ENCODE data around the gene HACD2. TPM values are rescaled to one million over a fixed set of nuclear protein-coding genes. Genes with fewer than 3 reads are reported as not detected.

Gene HACD2
- total RNA-seq, 1 experiment from 2014 or later = 43.8 TPM

GRCh38 chr3:123633530-123633929 is 48.7 kb upstream of the HACD2 start:
- H3F3A ChIP-seq (ENCODE audit: low read length, unreplicated experiment) = no peaks in the 10 kb centered on the region
- no peaks in the 10 kb centered on the region for H3K36me3 ChIP-seq (ENCODE audit: low read depth, low read length)
- no peak overlapping the region for H3K27ac ChIP-seq (ENCODE audit: low read length)
- intact Hi-C loops (cut with micrococcal nuclease) = no loop called here
- BruUV-seq (replicated peaks) = no TSS peak
- no peaks in the 10 kb centered on the region for H4K20me1 ChIP-seq (ENCODE audit: low read length)
- DNase-seq (no peak), ATAC-seq (no peak)
- CTCF ChIA-PET = no interaction called here
- H3K4me1 ChIP-seq (ENCODE audit: insufficient read depth, low read length) = peaks cover 9% of the 10 kb centered on the region; the same call in 1 of the 2 replicates
- no peaks in the 10 kb centered on the region for H3K79me2 ChIP-seq (ENCODE audit: low read length)
- POLR2A ChIA-PET (ENCODE audit: unreplicated experiment) = no interaction called here
- H3K9me3 ChIP-seq (ENCODE audit: low read length) = no peaks in the 10 kb centered on the region
- no peaks in the 10 kb centered on the region for H3K27me3 ChIP-seq (ENCODE audit: low read length)
- H3K9me2 ChIP-seq (replicated peaks; ENCODE audit: low read length) = no peaks in the 10 kb centered on the region
- no peak overlapping the region for H3K4me3 ChIP-seq (ENCODE audit: low read length)
- TF ChIP-seq EZH2 (IDR thresholded peaks at IDR 0.05; ENCODE audit: low read length, unreplicated experiment) (no peak), EZH2phosphoT487 (IDR thresholded peaks at IDR 0.05; ENCODE audit: borderline replicate concordance, low read length) (no peak)
- TF ChIP-seq, protein P1, sequence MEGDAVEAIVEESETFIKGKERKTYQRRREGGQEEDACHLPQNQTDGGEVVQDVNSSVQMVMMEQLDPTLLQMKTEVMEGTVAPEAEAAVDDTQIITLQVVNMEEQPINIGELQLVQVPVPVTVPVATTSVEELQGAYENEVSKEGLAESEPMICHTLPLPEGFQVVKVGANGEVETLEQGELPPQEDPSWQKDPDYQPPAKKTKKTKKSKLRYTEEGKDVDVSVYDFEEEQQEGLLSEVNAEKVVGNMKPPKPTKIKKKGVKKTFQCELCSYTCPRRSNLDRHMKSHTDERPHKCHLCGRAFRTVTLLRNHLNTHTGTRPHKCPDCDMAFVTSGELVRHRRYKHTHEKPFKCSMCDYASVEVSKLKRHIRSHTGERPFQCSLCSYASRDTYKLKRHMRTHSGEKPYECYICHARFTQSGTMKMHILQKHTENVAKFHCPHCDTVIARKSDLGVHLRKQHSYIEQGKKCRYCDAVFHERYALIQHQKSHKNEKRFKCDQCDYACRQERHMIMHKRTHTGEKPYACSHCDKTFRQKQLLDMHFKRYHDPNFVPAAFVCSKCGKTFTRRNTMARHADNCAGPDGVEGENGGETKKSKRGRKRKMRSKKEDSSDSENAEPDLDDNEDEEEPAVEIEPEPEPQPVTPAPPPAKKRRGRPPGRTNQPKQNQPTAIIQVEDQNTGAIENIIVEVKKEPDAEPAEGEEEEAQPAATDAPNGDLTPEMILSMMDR (conservative IDR thresholded peaks at IDR 0.05; ENCODE audit: low read depth, low read length) = no peak
- H3K9ac ChIP-seq (ENCODE audit: low read length) = no peak overlapping the region
- H2AFZ ChIP-seq (ENCODE audit: low read length) = no peak overlapping the region
- H3K4me2 ChIP-seq (ENCODE audit: low read length) = no peak overlapping the region

DNA sequence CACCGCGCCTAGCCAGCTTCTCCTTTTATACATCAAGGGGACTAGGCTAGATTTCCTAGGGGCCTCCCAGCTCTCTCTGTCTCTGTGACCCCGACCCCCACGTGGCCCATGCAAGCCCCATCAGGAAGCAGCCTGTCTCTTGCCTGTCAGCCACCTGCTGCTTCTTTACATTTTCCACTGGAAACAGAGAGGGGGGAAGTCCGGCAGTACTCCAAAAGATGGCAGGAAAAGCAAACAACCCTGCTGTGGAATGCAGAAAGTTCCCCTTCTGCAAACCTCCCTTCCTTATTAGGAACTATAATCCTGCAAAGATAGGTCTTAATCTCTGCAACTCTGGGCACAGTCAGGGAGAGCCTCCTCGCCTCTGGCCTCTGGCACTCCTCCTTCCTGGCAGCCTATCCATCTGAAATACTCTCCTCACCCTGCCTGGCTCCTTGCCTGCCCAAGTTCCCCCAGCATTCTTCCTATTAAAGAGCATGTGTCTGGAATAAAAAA is 47.4 kb upstream of the HACD2 start:
- ChIA-PET POLR2A (ENCODE audit: unreplicated experiment) (no interaction called here), CTCF (no interaction called here)
- Histone ChIP-seq H3K36me3 (ENCODE audit: low read depth, low read length) (no peaks in the 10 kb centered on the region), H3K4me2 (ENCODE audit: low read length) (no peak overlapping the region), H3K4me1 (ENCODE audit: insufficient read depth, low read length) (peaks cover 5% of the 10 kb centered on the region; the same call in 1 of the 2 replicates), H3K9ac (ENCODE audit: low read length) (no peak overlapping the region), H3K27ac (ENCODE audit: low read length) (no peak overlapping the region), H4K20me1 (ENCODE audit: low read length) (no peaks in the 10 kb centered on the region), H3K9me3 (ENCODE audit: low read length) (no peaks in the 10 kb centered on the region), H3K4me3 (ENCODE audit: low read length) (no peak overlapping the region), H3K79me2 (ENCODE audit: low read length) (no peaks in the 10 kb centered on the region), H3K27me3 (ENCODE audit: low read length) (no peaks in the 10 kb centered on the region), H2AFZ (ENCODE audit: low read length) (no peak overlapping the region), H3F3A (ENCODE audit: low read length, unreplicated experiment) (no peaks in the 10 kb centered on the region), H3K9me2 (replicated peaks; ENCODE audit: low read length) (no peaks in the 10 kb centered on the region)
- DNase-seq = no peak
- peak; percentile 18; the same call in 1 of the 2 replicates for ATAC-seq
- BruUV-seq (replicated peaks) = no TSS peak
- TF ChIP-seq EZH2phosphoT487 (IDR thresholded peaks at IDR 0.05; ENCODE audit: borderline replicate concordance, low read length) (no peak), EZH2 (IDR thresholded peaks at IDR 0.05; ENCODE audit: low read length, unreplicated experiment) (no peak)
- TF ChIP-seq, protein P1 (conservative IDR thresholded peaks at IDR 0.05; ENCODE audit: low read depth, low read length) = no peak
- intact Hi-C loops (cut with micrococcal nuclease) = no loop called here

GRCh38 chr3:123629747-123630047 is 44.8 kb upstream of the HACD2 start:
- ATAC-seq = no peak
- Histone ChIP-seq H3K9ac (ENCODE audit: low read length) (no peak overlapping the region), H3F3A (ENCODE audit: low read length, unreplicated experiment) (no peaks in the 10 kb centered on the region), H3K36me3 (ENCODE audit: low read depth, low read length) (no peaks in the 10 kb centered on the region), H3K9me3 (ENCODE audit: low read length) (no peaks in the 10 kb centered on the region), H3K9me2 (replicated peaks; ENCODE audit: low read length) (no peaks in the 10 kb centered on the region), H2AFZ (ENCODE audit: low read length) (no peak overlapping the region), H3K4me1 (ENCODE audit: insufficient read depth, low read length) (peaks cover 1% of the 10 kb centered on the region), H3K4me3 (ENCODE audit: low read length) (no peak overlapping the region), H3K79me2 (ENCODE audit: low read length) (no peaks in the 10 kb centered on the region), H3K4me2 (ENCODE audit: low read length) (no peak overlapping the region), H3K27ac (ENCODE audit: low read length) (no peak overlapping the region), H3K27me3 (ENCODE audit: low read length) (no peaks in the 10 kb centered on the region), H4K20me1 (ENCODE audit: low read length) (no peaks in the 10 kb centered on the region)
- no peak for DNase-seq
- POLR2A ChIA-PET (ENCODE audit: unreplicated experiment) = no interaction called here
- no TSS peak for BruUV-seq (replicated peaks)
- TF ChIP-seq, protein P1 (conservative IDR thresholded peaks at IDR 0.05; ENCODE audit: low read depth, low read length) = peak; percentile 48
- TF ChIP-seq EZH2 (IDR thresholded peaks at IDR 0.05; ENCODE audit: low read length, unreplicated experiment) = no peak
- CTCF ChIA-PET = no interaction called here
- intact Hi-C loops (cut with micrococcal nuclease) = no loop called here
